NCI-H1930 (cell line): ENCODE measurements around the gene RPS6KA2.
A peak's percentile ranks its signal among the peaks of the same experiment; 100 is the strongest.
"Not testable (repeated sequence)": the region's sequence is repeated elsewhere in the genome, so short reads cannot be mapped to it uniquely, and the experiment has no call there.

Experiments
- DNase-seq, 2 experiments: peaks; one replicate each; lab custom pipeline; 2025; lab: John Stamatoyannopoulos, UW

The RPS6KA2 gene

DNA sequence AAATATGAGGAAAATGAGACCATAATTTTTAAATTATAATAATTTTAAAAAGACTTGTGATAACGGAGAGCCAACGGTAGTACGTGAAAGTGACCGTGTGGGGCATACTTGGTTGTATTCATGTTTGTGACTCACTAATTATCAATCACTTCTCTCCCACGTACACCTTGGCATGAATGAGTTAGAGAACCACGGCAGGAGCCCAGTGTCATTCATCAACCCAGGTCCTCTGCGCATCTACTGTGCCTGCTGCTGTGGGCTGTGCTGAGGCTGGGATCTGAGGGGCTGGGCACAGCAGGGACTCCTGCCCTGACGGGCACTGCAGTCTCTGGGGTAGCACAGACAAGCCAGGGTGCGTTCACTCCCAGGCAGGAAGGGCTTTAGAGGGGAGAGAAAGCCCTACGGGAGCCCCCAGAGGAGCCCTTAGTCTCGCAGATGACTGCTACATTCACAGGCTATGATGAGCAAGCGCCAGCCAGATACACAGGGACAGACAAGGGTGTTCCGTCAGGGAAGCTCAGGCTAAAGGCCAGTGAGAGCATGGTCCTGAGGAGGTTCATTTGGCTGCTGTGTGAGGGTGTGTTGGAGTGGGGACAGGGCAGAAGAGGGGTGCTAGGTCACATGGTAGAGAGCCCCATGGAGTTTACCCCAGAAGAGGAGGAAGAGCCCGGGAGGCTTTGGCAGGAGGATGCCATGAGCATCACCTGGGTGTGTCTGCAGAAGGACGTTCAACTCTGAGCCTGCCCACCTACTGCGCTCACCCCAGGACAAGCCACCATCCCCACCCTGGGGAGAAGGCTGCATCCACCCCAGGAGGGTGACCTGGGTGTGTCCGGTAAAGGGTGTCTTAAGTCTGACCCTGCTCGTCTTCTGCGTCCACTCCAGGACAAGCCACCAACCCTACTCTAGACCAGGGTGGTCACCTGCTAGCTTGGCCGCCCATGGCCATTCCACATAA, 8.2 kb upstream of the RPS6KA2 start:
- no peak for DNase-seq

DNA sequence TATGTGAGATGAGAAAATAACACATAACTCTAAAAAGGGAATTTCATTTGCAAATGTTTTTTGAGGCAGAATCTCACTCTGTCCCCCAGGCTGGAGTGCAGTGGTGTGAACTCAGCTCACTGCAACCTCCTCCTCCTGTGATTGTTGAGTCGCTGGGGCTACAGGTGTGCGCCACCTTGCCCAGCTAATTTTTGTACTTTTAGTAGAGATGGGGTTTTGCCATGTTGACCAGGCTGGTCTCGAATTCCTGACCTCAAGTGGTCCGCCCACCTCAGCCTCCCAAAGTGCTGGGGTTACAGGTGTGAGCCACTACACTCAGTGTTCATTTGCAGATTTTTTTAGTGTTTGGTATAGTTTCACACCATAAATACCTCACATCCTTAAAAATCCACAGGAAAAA, 7.5 kb upstream of the RPS6KA2 start:
- not testable (repeated sequence) for DNase-seq

DNA sequence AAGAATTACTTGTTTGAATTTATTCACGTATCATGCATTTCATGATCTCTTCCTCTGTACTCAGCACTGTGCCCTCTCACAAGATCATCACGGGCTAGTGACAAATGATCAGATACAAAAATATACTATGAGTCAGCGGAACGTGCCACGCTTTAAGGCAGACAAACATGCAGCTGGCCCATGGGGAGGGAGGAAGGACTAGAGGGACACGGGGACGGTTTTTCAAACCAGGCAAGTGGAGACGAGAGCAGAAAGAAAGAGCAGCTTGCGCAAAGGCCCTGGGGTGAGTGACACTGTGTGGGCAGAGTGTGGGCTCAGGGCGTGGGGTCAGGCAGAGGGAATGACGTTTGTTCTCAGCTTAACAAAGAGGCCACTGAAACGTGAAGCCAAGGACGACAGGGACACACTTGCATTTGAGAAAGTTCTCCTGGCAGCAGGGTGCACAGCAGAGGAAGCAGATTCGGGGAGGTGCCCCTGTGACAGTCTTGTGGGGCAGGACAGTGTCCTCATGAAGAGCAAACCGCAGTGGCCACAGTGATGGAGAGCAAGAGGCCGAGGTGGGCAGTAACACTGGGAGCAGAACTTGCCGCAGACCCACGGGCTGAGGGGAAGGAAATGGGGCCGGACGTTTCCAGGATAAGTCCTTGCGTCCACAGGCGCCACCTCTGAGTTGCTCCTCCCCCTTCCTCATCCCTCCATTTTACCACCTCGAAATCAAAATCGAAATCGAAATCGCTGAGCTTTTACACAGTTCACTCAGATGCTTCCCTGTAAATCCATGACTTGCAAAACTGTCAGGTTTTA, 6.9 kb upstream of the RPS6KA2 start:
- no peak for DNase-seq

DNA sequence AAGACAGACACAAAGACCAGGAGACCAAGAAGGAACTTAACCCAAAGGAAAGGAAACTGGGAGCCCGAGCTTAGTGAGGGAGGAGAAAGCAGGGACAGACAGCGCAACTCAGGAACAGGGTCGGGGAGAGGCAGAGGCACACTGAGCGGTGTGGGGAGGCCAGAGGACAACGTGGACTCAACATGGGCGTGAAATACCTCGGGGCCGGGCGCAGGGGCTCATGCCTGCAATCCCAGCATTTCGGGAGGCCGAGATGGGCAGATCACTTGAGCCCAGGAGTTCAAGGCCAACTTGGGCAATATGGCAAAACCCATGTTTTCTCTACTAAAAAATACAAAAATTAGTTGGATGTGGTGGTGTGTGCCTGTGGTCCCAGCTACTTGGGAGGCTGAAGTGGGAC, 5.7 kb upstream of the RPS6KA2 start:
- no peak for DNase-seq

DNA sequence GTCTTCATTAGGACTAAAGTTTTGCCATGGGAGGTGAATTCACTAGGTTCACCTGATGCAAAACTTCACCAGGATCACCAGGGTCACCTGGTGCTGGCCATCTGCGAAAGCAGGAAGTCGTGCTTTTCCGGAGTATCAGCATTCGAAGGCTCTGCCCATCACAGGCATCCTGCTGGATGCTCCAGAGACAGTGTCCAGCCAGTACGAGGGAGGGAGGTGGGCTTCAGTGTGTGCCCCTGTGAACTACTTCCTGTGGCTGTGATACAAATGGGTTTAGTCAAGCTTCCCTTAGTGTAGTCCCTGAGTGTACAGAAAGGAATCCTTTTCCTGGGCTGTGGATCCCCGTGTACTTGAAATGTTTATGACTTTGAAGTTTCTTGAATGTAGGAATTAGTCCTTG, 3.4 kb upstream of the RPS6KA2 start:
- no peak for DNase-seq

DNA sequence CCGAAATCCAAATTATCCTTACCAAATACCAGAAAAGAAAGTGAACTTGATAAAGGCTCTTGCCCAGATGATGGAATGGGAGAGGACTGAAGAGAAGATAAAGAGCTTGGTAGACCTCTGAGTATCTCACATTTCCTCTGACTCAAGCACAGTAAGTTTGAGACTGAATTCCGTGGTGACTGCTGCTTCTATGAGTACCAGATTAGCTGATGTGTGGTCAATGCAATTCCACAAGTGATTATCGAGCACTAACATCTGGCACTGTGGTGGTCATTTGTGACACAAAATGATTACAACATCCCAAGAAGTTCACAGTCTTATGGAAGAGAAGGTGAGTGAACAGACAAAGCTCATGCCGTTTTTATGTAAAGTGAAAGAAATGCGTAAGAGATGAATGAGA, 2.6 kb upstream of the RPS6KA2 start:
- no peak for DNase-seq

DNA sequence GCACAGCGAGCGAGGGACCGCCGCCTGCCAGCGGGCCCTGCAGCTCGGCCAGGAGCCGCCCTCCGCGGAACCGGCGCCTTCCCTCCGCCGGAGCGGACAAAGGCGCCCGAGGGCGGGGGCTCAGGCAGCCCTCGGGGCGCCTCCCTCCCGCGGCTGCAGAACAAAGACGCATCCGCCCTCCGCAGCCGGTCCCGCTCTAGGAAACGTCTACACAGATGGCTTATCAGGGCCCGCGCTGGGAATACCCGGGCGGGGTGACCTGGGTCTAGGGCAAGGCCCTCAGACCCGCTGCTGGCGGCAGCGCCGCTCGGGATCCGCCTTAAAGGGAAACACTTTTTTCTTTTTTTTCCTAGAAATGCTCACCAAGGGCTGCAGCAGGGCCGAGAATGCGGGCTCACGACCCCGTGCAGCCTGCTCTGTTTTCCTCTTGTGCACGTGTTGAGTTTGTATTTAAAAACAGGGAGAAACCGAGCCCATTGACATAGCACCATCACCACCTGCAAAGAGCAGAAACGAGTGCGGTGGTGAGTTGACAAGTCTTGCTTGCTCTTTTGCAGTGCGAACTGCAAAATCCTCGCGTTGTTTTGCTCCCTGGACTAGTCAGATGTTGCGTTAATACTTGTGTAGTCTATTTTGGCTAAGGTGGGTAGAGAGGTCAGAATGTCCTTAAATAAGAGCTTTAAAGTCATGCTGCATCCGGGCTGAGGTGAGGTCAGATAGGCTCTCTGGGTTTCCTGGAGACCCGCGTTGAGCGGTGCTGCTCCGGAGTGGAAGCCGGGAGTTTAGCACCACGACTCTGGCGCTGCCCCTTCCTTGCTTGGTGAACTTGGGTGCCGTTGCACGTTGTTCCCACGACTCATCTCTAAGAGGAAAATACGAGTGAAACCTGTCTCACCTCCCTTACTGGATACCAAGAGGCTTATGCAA, 1.1 kb upstream of the RPS6KA2 start:
- DNase-seq: peak; percentile 24 to 26

DNA sequence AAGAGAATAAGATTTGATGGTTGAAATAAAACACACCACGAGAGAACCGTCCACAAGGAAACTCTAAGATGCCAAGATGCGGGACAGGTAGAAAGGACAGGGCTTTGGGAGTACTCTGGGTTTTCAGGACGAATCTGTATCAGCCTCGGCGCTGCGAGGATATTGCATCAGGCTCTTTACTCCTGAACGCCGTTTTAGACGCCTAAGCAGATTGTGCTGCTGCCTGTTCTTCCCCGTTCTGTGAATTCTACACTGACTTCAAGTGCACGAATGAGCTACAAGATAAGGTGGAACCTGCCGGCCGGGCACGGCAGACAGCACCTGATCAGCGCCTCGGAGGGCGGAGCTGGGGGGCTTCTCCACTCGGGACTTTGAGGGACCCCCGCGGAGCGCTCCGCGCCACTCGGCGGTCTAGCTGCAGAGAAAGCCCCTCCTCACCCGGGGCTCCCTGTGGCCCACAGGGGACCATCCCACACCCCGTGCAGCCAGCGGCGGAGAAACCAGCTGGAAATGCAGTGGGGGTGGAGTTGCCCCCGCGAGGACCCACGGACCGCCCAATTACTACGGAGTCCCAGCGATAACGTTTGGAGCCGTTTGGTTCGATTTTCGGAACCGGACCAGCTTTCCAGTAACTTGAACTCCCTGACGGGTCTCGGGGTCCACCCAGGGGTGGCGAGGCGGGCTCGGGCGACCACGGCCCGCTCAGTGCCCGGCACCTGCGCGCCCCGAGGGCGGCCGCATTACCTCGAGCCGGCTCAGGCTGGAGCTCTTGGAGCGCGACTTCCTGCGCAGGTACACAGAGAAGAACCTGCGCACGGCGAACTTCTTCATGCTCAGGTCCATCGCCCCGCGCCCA, 646 bp downstream of the RPS6KA2 start:
- peak in 1 of 2 experiments; percentile 3 for DNase-seq

DNA sequence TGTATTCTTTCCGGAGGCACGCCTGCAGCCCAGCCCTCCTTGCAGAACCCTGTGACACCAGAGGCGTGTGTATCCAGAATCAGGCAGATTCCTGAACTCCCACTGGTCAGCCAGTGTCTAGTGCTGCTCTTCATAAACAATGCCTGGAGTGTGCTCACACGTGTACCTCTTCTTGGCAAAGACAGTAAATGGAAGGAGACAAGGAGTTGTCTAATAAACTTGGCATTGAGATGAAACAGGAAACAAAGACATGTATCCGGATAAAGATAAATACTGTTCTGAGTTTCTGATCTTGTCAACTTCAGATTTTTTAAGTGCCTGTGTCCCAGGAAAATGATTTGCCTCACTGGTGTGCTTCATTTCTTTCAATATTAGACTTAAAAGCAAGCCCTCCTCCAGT, 1.7 kb downstream of the RPS6KA2 start:
- no peak for DNase-seq

DNA sequence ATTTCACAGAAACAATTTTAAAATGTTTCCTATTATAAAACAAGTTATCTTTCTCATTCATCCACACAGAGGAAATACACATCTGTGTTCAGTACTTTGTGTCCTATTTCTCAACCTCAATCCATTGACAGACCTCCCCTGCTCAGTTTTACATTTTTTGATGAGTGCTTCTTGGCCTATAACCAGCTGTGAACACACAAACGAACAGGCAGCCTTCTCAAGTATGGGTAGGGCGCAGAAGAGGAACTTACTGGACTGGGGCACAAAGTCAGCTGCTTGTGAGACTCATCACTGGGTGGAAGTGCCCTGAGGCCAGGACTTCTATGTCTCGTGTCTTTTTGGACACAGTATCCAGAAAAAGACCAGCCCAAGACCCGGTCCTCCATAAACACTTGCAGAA, 2.8 kb downstream of the RPS6KA2 start:
- no peak for DNase-seq

DNA sequence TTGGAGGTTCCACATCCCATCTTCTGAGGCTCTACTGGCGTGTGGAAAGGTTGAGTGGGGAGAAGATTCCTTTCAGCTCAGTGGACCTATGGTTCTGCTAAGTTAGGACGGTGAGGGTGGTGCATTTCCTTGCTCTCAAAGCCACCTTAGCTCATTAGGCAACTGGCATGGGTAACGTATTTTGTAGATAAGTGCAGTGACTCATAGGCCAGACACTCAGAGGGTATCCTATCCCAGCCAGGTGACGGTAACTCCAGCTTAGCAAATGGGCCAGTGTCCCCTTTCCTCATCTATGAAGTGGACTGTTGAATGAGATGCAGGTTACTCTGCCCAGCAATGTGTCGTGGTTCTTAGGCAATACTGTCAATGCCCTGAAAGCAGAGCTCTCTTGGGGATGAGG, 3.7 kb downstream of the RPS6KA2 start:
- no peak for DNase-seq

DNA sequence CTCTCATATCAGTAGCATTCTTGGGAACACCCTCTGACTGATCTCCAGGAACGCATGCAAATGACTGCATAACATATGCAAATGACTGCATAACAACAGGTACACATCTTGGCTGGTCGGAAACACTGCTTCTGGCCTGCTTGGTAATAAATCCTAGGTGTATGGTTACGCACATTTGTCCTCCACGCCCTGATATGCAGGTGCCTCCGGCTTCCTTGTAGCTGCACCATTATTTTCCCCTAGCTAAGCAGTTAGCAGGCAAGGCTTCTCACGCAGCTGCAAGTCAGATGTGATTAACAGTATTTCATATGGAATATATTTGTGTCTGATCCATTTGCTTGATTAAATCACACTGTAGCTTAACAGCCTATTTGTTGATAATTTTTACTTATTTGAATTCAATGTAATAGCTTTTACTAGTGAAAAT, 5.9 kb downstream of the RPS6KA2 start:
- DNase-seq: no peak

DNA sequence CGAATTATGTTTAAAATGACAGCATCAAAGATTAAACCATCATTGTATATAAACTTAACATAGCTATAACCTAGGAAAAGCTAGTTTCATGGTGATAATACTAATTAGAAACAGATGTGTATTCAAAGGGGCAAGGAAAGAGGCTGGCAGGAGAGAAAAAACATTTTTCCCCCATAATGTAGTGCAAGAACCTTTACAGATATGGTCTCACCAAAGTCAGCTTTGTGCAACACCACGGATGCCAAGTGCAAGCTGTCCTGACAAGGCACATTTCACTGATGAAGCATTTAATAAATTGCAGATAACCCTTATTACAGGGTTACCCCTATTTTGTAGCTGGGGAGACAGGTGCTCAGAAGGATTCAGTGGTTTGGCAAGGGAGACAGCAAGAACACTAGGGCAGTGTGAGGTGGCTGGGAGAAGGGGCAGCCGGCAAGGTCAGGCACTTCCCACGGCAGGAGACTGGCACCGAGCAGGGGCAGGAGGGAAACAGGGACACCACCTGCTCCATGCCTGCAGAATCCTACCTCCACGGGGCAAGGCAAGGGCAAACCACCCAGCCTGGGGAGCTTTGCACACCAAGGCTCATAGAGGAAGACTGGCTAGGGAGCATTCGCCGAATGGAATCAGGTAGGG, 6.5 kb downstream of the RPS6KA2 start:
- no peak for DNase-seq

DNA sequence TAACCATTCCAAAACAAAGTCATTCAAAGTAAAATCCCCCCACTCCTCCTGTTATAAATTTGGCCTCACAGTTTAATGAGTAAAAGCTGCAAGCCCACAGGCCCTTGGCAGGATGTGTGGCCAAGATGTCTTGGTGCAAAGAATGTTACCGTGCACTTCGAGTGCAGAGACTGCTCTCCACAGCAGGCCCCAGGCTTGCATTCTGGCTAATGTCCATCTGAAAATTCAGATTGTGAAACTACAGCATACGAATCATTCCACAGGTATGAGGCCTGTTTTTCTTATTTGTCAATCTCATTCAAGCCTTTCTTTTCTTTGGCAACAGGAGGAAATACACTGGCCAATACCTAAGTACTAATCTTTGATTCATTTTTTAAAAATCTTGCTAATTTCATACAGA, 7.1 kb downstream of the RPS6KA2 start:
- DNase-seq: no peak

DNA sequence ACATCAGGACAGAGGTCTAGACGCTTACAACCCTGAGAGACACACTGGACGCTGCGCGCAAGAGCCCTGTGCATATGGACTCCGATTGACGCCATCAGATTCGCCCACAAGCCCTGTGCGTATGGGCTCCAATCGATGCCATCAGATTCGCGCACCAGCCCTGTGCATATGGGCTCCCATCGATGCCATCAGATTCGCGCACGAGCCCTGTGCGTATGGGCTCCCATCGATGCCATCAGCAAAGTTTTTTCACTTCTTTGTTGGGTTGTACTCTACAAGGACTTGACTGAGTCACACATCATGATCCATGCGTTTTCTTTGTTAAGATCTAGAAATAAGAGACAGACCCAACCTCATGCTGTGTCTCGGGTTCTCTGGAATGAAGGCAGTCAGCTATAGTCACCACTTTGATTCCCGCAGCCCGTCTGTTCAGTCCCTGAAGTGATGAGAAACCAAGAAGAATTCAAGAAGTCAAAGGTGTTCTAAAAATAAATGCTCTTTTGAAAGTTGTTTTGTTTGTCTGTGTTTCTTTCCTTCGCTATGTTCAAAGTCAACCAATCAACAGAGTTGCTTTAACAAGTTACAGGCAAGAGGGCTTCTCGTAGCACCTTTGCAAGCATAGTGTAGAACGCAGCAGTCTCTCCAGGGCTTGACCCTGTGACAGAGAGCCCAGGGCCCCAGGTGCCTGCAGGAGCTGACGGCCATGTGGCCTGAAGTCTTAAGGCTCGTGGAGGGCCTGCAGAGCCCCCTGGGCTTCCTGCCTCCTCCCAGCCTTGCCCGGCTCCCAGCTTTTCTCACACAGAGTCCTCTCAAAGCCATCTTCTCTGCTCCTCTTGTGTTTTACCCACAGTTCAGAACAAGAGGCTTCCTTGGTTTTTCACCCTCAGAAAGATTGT, 7.9 kb downstream of the RPS6KA2 start:
- DNase-seq: no peak

DNA sequence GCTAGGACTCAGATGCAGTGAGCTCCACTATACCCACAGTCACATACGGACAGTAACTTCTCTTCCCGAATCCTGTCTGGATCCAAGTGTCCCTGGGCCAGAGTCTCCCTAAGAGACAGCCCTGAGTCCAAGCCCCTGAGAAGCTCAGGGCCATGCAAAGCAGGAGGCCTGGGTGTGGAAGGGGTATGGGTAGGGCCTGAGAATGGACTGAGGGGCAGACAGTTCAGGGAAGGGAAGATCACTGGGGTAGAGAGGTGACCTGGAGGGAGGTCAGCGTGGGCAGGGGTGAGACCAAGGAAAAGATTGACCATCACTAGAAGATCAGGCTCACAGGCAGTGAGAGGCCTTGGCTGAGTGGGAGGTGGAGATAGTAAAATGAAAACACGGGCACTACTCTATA, 8.8 kb downstream of the RPS6KA2 start:
- DNase-seq: no peak

DNA sequence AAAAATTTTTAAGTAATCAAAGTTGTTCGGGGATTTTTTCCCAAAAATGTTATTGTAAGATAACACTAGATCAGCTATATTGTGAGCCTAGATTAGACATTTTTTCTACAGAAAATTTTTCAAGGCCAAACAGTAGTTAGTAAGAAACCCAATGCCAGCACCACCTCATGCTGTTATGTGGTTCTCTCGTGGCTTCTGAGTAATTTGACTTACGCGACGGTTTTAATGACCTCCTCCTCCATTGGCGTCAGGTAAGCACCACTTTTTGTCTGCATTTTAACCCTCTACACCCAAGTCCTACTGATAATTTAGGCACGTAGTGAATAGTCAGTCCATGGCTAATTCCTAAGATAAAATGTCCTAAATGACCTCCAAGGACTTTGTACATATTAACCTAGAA, 9.7 kb downstream of the RPS6KA2 start:
- DNase-seq: no peak

DNA sequence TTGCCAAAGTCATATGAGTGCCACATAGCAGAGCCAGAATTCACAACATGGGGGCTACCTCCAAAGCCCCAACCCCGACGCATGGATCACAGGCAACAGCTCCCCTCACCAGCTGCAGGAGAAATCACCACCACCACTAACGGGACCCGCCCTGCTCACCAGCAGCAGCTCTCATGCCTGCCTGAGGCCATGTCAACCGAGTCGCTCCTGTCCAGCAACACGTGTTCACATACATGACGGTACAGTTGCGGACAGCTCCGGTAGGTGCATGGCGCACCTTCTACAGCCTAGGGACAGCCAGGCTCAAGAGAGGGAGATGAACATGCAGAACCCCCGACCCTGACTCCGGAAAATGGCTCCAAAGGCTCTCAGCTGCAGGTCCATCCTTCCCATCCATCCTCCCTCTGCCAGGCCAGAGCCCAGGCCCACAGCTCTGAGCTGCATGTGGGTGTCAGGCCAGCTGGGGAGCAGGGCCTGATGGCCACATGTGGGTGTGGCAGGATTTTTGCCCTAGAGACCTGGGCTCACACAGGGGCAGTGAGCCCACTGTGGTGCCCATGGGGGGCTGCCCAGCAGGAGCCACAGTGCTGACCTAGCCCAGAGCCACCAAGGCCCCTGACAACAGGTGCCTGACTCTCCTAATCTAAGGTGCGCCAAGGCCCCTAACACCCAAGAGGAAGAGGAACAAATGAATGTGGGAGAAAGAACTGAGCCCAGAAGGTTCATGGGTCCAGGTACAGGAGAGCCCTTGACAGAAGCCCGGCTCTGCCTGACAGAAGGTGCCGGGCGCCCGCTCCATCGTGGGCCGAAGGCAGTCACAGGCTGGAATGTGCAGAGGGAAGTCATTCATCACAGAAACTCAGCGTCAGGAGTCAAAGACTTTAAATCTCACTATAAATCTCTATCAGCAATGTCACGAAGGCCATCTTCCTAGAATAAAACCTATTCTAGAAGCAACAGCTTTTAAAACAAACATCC, 10.5 kb downstream of the RPS6KA2 start:
- no peak for DNase-seq
